SK-N-SH treated with all-trans-retinoic acid at 6 μM for 48 hours (cell line): ENCODE measurements around the gene IFI6.

ENCODE experiments used
- ATAC-seq: fragments of 200-7000 bp; cut with Tn5 transposase; 3 replicates; pipeline ENCODE4 v1.9.1; 2020; ENCODE audit warnings: mild to moderate bottlenecking, moderate library complexity
- ARNTL ChIP-seq: fragments of 450-650 bp; formaldehyde crosslinking; IDR thresholded peaks from 2 replicates; pipeline ENCODE4 v1.5.0; 2020; ENCODE audit warnings: low read depth, mild to moderate bottlenecking, moderate library complexity, borderline replicate concordance
- BACH2 ChIP-seq: fragments of 250-450 bp; sonication (Bioruptor Pico); IDR thresholded peaks from 2 replicates; pipeline ENCODE4 v1.9.0; 2021; ENCODE audit warnings: mild to moderate bottlenecking, borderline replicate concordance
- CREB5 ChIP-seq: fragments of 250-450 bp; sonication (Bioruptor Pico); IDR thresholded peaks from 2 replicates; pipeline ENCODE4 v1.5.1; 2020; ENCODE audit warnings: low read depth, mild to moderate bottlenecking, moderate library complexity
- CSRNP3 ChIP-seq: fragments of 250-450 bp; sonication (Bioruptor Pico); IDR thresholded peaks from 2 replicates; pipeline ENCODE4 v1.5.1; 2021; ENCODE audit warnings: mild to moderate bottlenecking, moderate library complexity
- ESRRG ChIP-seq: fragments of 250-450 bp; sonication (Bioruptor Pico); IDR thresholded peaks from 2 replicates; pipeline ENCODE4 v1.6.1; 2021; ENCODE audit warnings: mild to moderate bottlenecking
- GLIS3 ChIP-seq: fragments of 250-450 bp; sonication (Bioruptor Pico); IDR thresholded peaks from 2 replicates; pipeline ENCODE4 v1.5.0; 2020; ENCODE audit warnings: mild to moderate bottlenecking, moderate library complexity
- ISL1 ChIP-seq: fragments of 250-450 bp; sonication (Bioruptor Pico); IDR thresholded peaks from 2 replicates; pipeline ENCODE4 v2.1.2; 2022; ENCODE audit warnings: mild to moderate bottlenecking, moderate library complexity
- PATZ1 ChIP-seq: fragments of 250-450 bp; sonication (Bioruptor Pico); IDR thresholded peaks from 2 replicates; pipeline ENCODE4 v1.8.0; 2020; ENCODE audit warnings: mild to moderate bottlenecking, moderate library complexity, borderline replicate concordance
- RARB ChIP-seq: fragments of 250-450 bp; sonication (Bioruptor Pico); IDR thresholded peaks from 2 replicates; pipeline ENCODE4 v1.8.0; 2021; ENCODE audit warnings: mild to moderate bottlenecking, moderate library complexity
- TCF4 ChIP-seq: fragments of 250-450 bp; sonication (Bioruptor Pico); IDR thresholded peaks from 2 replicates; pipeline ENCODE4 v1.8.0; 2021; ENCODE audit warnings: mild to moderate bottlenecking, moderate library complexity, borderline replicate concordance
- TSHZ2 ChIP-seq: fragments of 250-450 bp; sonication (Bioruptor Pico); IDR thresholded peaks from 2 replicates; pipeline ENCODE4 v1.5.0; 2020; ENCODE audit warnings: mild to moderate bottlenecking, moderate library complexity
- ZNF565 ChIP-seq: fragments of 450-650 bp; formaldehyde crosslinking; conservative IDR thresholded peaks from 2 replicates; pipeline ENCODE4 v1.5.0; 2020; ENCODE audit warnings: low read depth, mild to moderate bottlenecking, moderate library complexity

The IFI6 gene

GRCh38 chr1:27633298-27633610 is 38.7 kb downstream of the IFI6 start (continued):
- TF ChIP-seq TSHZ2 (CRISPR knock-in tag), result no peak
- no peak for TF ChIP-seq TCF4 (CRISPR knock-in tag)
- no peak for TF ChIP-seq ESRRG (CRISPR knock-in tag)
- TF ChIP-seq GLIS3 (CRISPR knock-in tag), result no peak
- TF ChIP-seq BACH2, result no peak

GRCh38 chr1:27632387-27633297 is 39.4 kb downstream of the IFI6 start:
- no peak for TF ChIP-seq CREB5 (CRISPR knock-in tag)
- no peak for TF ChIP-seq RARB (CRISPR knock-in tag)
- no peak for TF ChIP-seq TSHZ2 (CRISPR knock-in tag)
- TF ChIP-seq ZNF565, result no peak
- no peak for TF ChIP-seq ARNTL
- ATAC-seq, result no peak

- TF ChIP-seq CSRNP3 (CRISPR knock-in tag), result no peak
- TF ChIP-seq PATZ1 (CRISPR knock-in tag), result no peak
- no peak for TF ChIP-seq TSHZ2 (CRISPR knock-in tag)
- no peak for TF ChIP-seq ISL1
- ATAC-seq, result no peak
Observed at GRCh38 chr1:27630859-27631491, 41.0 kb downstream of the IFI6 start.
